Astrocyte (in vitro differentiated cells and primary cell): ENCODE measurements around the gene ATP12A.

Experiments used
- CTCF ChIP-seq: IDR thresholded peaks from 2 replicates; pipeline ENCODE4 v1.5.1; 2011; ENCODE audit warnings: low read depth, mild to moderate bottlenecking, inconsistent platforms, low read length, moderate library complexity; ENCODE audit not compliant: insufficient read depth
- EZH2 ChIP-seq: IDR thresholded peaks from 2 replicates; pipeline ENCODE4 v1.6.1; 2012; ENCODE audit warnings: mild to moderate bottlenecking, low read length, inconsistent platforms; ENCODE audit not compliant: insufficient read depth

GRCh38 chr13:24649688-24650043 is 30.5 kb upstream of the ATP12A start:
- TF ChIP-seq CTCF = no peak
- no peak for TF ChIP-seq EZH2
